HepG2 (cell line): ENCODE measurements around the gene ZCCHC8. TPM values are rescaled to one million over a fixed set of nuclear protein-coding genes. Genes with fewer than 3 reads are reported as not detected.

Experiments
- ATF5 ChIP-seq: sonication (generic); formaldehyde crosslinking; IDR thresholded peaks from 2 replicates; pipeline ENCODE4 v1.4.0; 2020; ENCODE audit warnings: mild to moderate bottlenecking, low read depth, missing genetic modification reagents
- DPF2 ChIP-seq: sonication (generic); formaldehyde crosslinking; IDR thresholded peaks from 2 replicates; pipeline ENCODE4 v1.4.0; 2020; ENCODE audit warnings: mild to moderate bottlenecking, low read depth, missing genetic modification reagents, borderline replicate concordance
- DR1 ChIP-seq: sonication (generic); formaldehyde crosslinking; IDR thresholded peaks from 2 replicates; pipeline ENCODE4 v1.8.0; 2021; ENCODE audit warnings: mild to moderate bottlenecking, missing genetic modification reagents, inconsistent platforms
- KDM5A ChIP-seq: fragments of 200-600 bp; sonication (generic); IDR thresholded peaks from 2 replicates; pipeline ENCODE4 v1.7.0; 2018; ENCODE audit warnings: antibody characterized with exemption, mild to moderate bottlenecking, low read length, borderline replicate concordance
- NR3C1 ChIP-seq: sonication (generic); formaldehyde crosslinking; IDR thresholded peaks from 2 replicates; pipeline ENCODE4 v1.4.0; 2020; ENCODE audit warnings: missing genetic modification reagents
- POLR2AphosphoS5 ChIP-seq: IDR thresholded peaks from 2 replicates; pipeline ENCODE4 v1.6.1; 2012; ENCODE audit warnings: low read depth, low read length
- ZBTB43 ChIP-seq: sonication (generic); formaldehyde crosslinking; conservative IDR thresholded peaks from 2 replicates; pipeline ENCODE4 v1.4.0; 2020; ENCODE audit warnings: missing genetic modification reagents
- ZNF205 ChIP-seq: IDR thresholded peaks from 2 replicates; pipeline ENCODE4 v1.6.1; 2018; ENCODE audit warnings: missing biosample characterization, missing genetic modification reagents
- ZNF234 ChIP-seq: sonication (generic); formaldehyde crosslinking; conservative IDR thresholded peaks from 2 replicates; pipeline ENCODE4 v1.5.1; 2020; ENCODE audit warnings: mild to moderate bottlenecking, missing genetic modification reagents
- ZNF552 ChIP-seq: sonication (generic); formaldehyde crosslinking; IDR thresholded peaks from 2 replicates; pipeline ENCODE4 v1.9.0; 2022; ENCODE audit warnings: missing genetic modification reagents, mild to moderate bottlenecking, borderline replicate concordance
- ZNF609 ChIP-seq: sonication (generic); formaldehyde crosslinking; IDR thresholded peaks from 2 replicates; pipeline ENCODE4 v1.4.0; 2020; ENCODE audit warnings: mild to moderate bottlenecking, missing genetic modification reagents, borderline replicate concordance
- ZNF646 ChIP-seq: sonication (generic); formaldehyde crosslinking; IDR thresholded peaks from 2 replicates; pipeline ENCODE4 v1.9.0; 2021; ENCODE audit warnings: mild to moderate bottlenecking, missing genetic modification reagents
- ZSCAN20 ChIP-seq: sonication (generic); formaldehyde crosslinking; IDR thresholded peaks from 2 replicates; pipeline ENCODE4 v1.4.0; 2020; ENCODE audit warnings: missing genetic modification reagents, mild to moderate bottlenecking, borderline replicate concordance
- polyA plus RNA-seq, 8 experiments: library from polyadenylated mRNA; depleted of rRNA in 3 of 8; stranded (reverse) in 7 of 8; unstranded in 1 of 8; fragments of >200 nt; fragmentation: Illumina TruSeq in 4 of 8; extraction: Trizol in 4 of 8; gene quantifications; 2 replicates each; pipeline versions ENCODE4 v1.2.1 to v1.2.3, GENCODE V29; 2011 to 2016; ENCODE audit warnings: low read depth in 4 of 8, missing spikeins in 1 of 8, mixed read lengths in 1 of 8; ENCODE audit not compliant: insufficient read depth in 1 of 8
- total RNA-seq, 5 experiments: library from RNA; depleted of rRNA; stranded (reverse); fragments of >200 nt; fragmentation: Illumina TruSeq; extraction: Trizol; gene quantifications; 2 replicates each; pipeline ENCODE4 v1.2.3, GENCODE V29; 2016; ENCODE audit warnings: low read depth in 1 of 5

ZCCHC8 gene
- total and polyA plus RNA-seq, 2 of the 13 experiments (the other 11 are each of a cell fraction or from before 2014, with no cell fraction given) = 18.6 to 20.9 TPM

- 0 out of 2 replicates have a peak, but pooled peaks have one; percentile 21 for TF ChIP-seq ZNF609
- peak; percentile 31; the same call in 1 of the 2 replicates for TF ChIP-seq ZNF205 (CRISPR knock-in tag)
- TF ChIP-seq POLR2AphosphoS5 = peak; percentile 97
- no peak for TF ChIP-seq DPF2 (CRISPR knock-in tag)
- TF ChIP-seq ZBTB43 (CRISPR knock-in tag) = peak; percentile 49; the same call in 1 of the 2 replicates
- peak; percentile 85 for TF ChIP-seq KDM5A
- no peak for TF ChIP-seq NR3C1 (CRISPR knock-in tag)
- no peak for TF ChIP-seq ATF5
- TF ChIP-seq ZNF234 (CRISPR knock-in tag) = no peak
- no peak for TF ChIP-seq ZSCAN20 (CRISPR knock-in tag)
- no peak for TF ChIP-seq ZNF646 (CRISPR knock-in tag)
- peak; percentile 93 for TF ChIP-seq DR1 (CRISPR knock-in tag)
- peak; percentile 38; the same call in 1 of the 2 replicates for TF ChIP-seq ZNF552
Observed at GRCh38 chr12:122526683-122527477, 26.1 kb upstream of the ZCCHC8 start, which contains the start of the genes KNTC1 and RSRC2 (continued).
